Panc1 (cell line): ENCODE measurements around the gene CAPN10.

Experiments used
- CTCF ChIP-seq: fragments of 450-650 bp; IDR thresholded peaks from 2 replicates; pipeline ENCODE4 v1.5.1; 2017; ENCODE audit warnings: mild to moderate bottlenecking
- POLR2AphosphoS5 ChIP-seq: IDR thresholded peaks from 2 replicates; pipeline ENCODE4 v1.6.1; 2012; ENCODE audit warnings: mild to moderate bottlenecking, low read depth, low read length, moderate library complexity
- REST ChIP-seq, 2 experiments: IDR thresholded peaks; 2 replicates each; pipeline ENCODE4 v1.6.1; 2011 to 2012; ENCODE audit warnings: low read depth in 2 of 2, control low read depth in 1 of 2, low read length in 1 of 2, mild to moderate bottlenecking in 1 of 2, moderate library complexity in 1 of 2; ENCODE audit not compliant: insufficient read depth in 1 of 2

GRCh38 chr2:240582781-240583180 lies 3.8 kb upstream of the CAPN10 start:
- TF ChIP-seq CTCF (no peak), POLR2AphosphoS5 (peak; percentile 37; the same call in 1 of the 2 replicates), REST (IDR thresholded peaks at IDR 0.05; ENCODE audit: insufficient read depth in 1 of 2, low read depth in 2 of 2, low read length in 1 of 2) (no peak)
